Right lobe of liver (tissue), 6 donors: ENCODE measurements around the gene C1orf56. TPM values are rescaled to one million over a fixed set of nuclear protein-coding genes. Genes with fewer than 3 reads are reported as not detected.

ENCODE experiments used
- ATAC-seq, 4 donors: fragments of 200-7000 bp; cut with Tn5 transposase; one replicate each; pipeline ENCODE4 v1.9.1; 2020; ENCODE audit warnings: mild to moderate bottlenecking in 4 of 4, moderate library complexity in 4 of 4
- DNase-seq, 3 donors: peaks; one replicate each; pipeline ENCODE4 v3.0.0-alpha.2; 2020
- H3K27ac ChIP-seq, 3 donors: fragments of 200-600 bp; one replicate each; pipeline ENCODE4 v1.8.0; 2022
- H3K27me3 ChIP-seq, 2 donors: fragments of 200-600 bp; one replicate each; pipeline ENCODE4 v1.8.0; 2022
- H3K36me3 ChIP-seq, 4 donors: fragments of 200-600 bp; sonication (generic) in 1 of 4; one replicate each; pipeline versions ENCODE4 v1.5.1 to v1.8.0; 2017 to 2022; ENCODE audit warnings: control low read depth in 1 of 4
- H3K4me1 ChIP-seq, 4 donors: fragments of 200-600 bp; sonication (generic) in 1 of 4; one replicate each; pipeline versions ENCODE4 v1.5.1 to v1.8.0; 2017 to 2022; ENCODE audit warnings: control low read depth in 1 of 4
- H3K4me3 ChIP-seq, 3 donors: fragments of 200-600 bp; one replicate each; pipeline ENCODE4 v1.8.0; 2022
- H3K9me3 ChIP-seq, 4 donors: fragments of 200-600 bp; sonication (generic) in 1 of 4; one replicate each; pipeline versions ENCODE4 v1.5.1 to v1.8.0; 2017 to 2022; ENCODE audit warnings: control low read depth in 1 of 4
- POLR2A ChIP-seq: fragments of 450-650 bp; IDR thresholded peaks from one replicate; pipeline ENCODE4 v1.6.1; 2017; ENCODE audit warnings: antibody characterized with exemption, mild to moderate bottlenecking
- WGBS: methylation state at CpG from one replicate; pipeline ENCODE4 v1.1.6; 2018; ENCODE audit warnings: low coverage, low lambda C conversion rate; ENCODE audit not compliant: insufficient coverage; ENCODE audit errors: missing lambda C conversion rate; 5-methylcytosine and 5-hydroxymethylcytosine counted together
- intact Hi-C, 2 donors: fragments of 100-400 bp; cut with DNase I; formaldehyde crosslinking; loops; one replicate each; pipeline versions ENCODE4 v1.11.2 to v1.14.1; 2022
- total RNA-seq, 6 experiments: library from RNA; depleted of rRNA in 2 of 6; stranded (reverse); fragments of >200 nt in 2 of 6; fragmentation: NEBNext Ultra II Directional in 3 of 6; extraction: Animal tissue kit (Norgen Biotek cat#: 25700) in 3 of 6; gene quantifications; one replicate each; pipeline versions ENCODE4 v1.1.0 to v1.2.4, GENCODE V29; 2016 to 2023
- TF ChIP-seq, protein P1 (sequence below), 4 donors: fragments of 200-600 bp in 3 of 4; fragments of 450-650 bp in 1 of 4; IDR thresholded peaks; one replicate each; pipeline versions ENCODE4 v1.5.1 to v1.8.0; 2016 to 2022; ENCODE audit warnings: antibody characterized with exemption in 4 of 4, mild to moderate bottlenecking in 2 of 4
- donor health status: DM: no; HTN: yes; CAD: no.
- donor health status: DM: no; HTN: no; CAD: no.
- donor health status: DM: no; HTN: no; CAD: no.
- donor health status: DM: no; HTN: yes; CAD: no.
- donor health status: DM: no; HTN: yes; CAD: no.

The C1orf56 gene
- total RNA-seq, 6 experiments from 2014 or later: 2.4 to 5.7 (median 3.8) TPM

- Histone ChIP-seq H3K27ac (peak overlapping the region; percentile 75 to 89 (median 88)), H3K4me3 (peak overlapping the region; percentile 44 to 64 (median 58)), H3K9me3 (no peaks in the 10 kb centered on the region), H3K27me3 (no peaks in the 10 kb centered on the region), H3K4me1 (peaks cover 0 to 55% (median 19%) of the 10 kb centered on the region in 4 donors), H3K36me3 (no peaks in the 10 kb centered on the region)
- intact Hi-C loops: no loop called here
- 13% methylated on average over 4 of the region's 4 CpGs for WGBS
- TF ChIP-seq, protein P1, sequence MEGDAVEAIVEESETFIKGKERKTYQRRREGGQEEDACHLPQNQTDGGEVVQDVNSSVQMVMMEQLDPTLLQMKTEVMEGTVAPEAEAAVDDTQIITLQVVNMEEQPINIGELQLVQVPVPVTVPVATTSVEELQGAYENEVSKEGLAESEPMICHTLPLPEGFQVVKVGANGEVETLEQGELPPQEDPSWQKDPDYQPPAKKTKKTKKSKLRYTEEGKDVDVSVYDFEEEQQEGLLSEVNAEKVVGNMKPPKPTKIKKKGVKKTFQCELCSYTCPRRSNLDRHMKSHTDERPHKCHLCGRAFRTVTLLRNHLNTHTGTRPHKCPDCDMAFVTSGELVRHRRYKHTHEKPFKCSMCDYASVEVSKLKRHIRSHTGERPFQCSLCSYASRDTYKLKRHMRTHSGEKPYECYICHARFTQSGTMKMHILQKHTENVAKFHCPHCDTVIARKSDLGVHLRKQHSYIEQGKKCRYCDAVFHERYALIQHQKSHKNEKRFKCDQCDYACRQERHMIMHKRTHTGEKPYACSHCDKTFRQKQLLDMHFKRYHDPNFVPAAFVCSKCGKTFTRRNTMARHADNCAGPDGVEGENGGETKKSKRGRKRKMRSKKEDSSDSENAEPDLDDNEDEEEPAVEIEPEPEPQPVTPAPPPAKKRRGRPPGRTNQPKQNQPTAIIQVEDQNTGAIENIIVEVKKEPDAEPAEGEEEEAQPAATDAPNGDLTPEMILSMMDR (IDR thresholded peaks at IDR 0.05): no peak
- TF ChIP-seq POLR2A: no peak
- ATAC-seq: no peak
- DNase-seq: no peak
Measured at GRCh38 chr1:151005729-151006319, 41.7 kb upstream of the C1orf56 start.

GRCh38 chr1:151006327-151007052 lies 41.1 kb upstream of the C1orf56 start, which contains the start of gene MINDY1:
MINDY1 (minus strand) TSS chr1:151006902; CDS start chr1:151002617, 4,285 bp downstream.
- peak; percentile 66 to 75 (median 74) for DNase-seq
- TF ChIP-seq POLR2A: peak; percentile 62
- TF ChIP-seq, protein P1 (IDR thresholded peaks at IDR 0.05): peak; percentile 23 to 45 (median 26)

GRCh38 chr1:151007853-151008243 lies 39.7 kb upstream of the C1orf56 start:
- H3K36me3 ChIP-seq: no peaks in the 10 kb centered on the region
- TF ChIP-seq POLR2A: no peak
- TF ChIP-seq, protein P1 (IDR thresholded peaks at IDR 0.05): no peak
- peak in 1 of 4 donors; percentile 1 for ATAC-seq
- intact Hi-C loops: no loop called here
- peak overlapping the region in 2 of 3 donors; percentile 71 to 73 for H3K4me3 ChIP-seq
- H3K9me3 ChIP-seq: no peaks in the 10 kb centered on the region
- no peak for DNase-seq
- peaks cover 0 to 75% (median 26%) of the 10 kb centered on the region in 4 donors for H3K4me1 ChIP-seq
- 5% methylated on average over 4 of the region's 4 CpGs for WGBS
- no peaks in the 10 kb centered on the region for H3K27me3 ChIP-seq
- peak overlapping the region; percentile 75 to 89 (median 88) for H3K27ac ChIP-seq

More at GRCh38 chr1:151006327-151007052, 41.1 kb upstream of the C1orf56 start, which contains the start of gene MINDY1:
- 2% methylated on average over 14 of the region's 18 CpGs for WGBS
- Histone ChIP-seq H3K27me3 (no peaks in the 10 kb centered on the region), H3K4me1 (peaks cover 0 to 62% (median 21%) of the 10 kb centered on the region in 4 donors), H3K4me3 (peak within 1 kb of the TSS; percentile 44 to 73 (median 71)), H3K9me3 (no peaks in the 10 kb centered on the region), H3K36me3 (no peaks in the 10 kb centered on the region), H3K27ac (peak within 1 kb of the TSS; percentile 75 to 89 (median 88))
- intact Hi-C loops: no loop called here
- peak; percentile 59 to 79 (median 68) for ATAC-seq

DNA sequence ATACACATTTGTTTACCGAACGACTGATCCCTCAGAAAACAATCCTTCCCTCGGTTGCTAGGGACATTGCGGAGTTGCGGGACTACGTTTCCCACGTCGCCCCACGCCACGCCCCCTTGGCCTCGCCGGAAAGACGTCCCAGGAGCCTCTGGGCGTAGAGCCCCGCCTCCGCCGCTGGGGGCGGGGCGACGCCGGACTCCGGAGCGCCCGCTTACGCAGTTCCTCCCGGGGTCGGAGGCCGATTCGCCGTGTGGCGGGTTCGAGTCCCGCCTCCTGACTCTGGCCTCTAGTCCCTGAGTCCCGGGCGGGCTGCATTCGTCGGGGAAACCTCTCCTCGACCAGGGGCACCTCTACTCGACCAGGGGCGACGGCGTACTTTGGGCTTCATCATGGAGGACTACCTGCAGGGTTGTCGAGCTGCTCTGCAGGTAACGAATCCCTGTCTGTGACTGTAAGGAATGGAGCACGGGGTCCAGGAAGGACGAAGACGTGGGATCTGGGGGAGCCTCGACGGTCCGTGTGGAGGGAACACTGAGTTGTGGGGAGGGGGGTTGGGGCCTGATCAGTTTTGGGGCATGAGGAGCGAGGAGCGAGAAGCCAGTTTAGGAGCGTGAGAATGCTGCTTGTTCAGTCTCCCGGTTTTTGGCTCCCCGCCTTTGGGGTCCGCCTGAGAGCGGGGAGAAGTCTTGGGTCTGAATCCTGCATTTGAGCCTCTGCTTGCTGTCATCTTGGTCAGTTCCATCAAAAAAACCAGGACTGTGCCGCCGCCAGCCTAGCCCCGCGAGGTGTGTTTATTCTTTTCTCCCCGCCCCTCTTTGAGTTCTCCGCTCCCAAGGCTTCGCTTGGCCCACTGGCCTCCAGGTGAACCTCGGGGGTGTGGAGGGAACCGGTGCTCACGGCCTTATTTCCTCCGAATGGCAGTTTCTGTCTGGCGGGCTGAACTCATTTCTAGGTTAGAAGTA lies 39.0 kb upstream of the C1orf56 start, which contains the start of gene PRUNE1:
Gene PRUNE1, plus strand, starts transcription at position 206 of the 962 bp plus-strand sequence. Its CDS starts 184 bp downstream, at position 390.
- no peaks in the 10 kb centered on the region for H3K27me3 ChIP-seq
- H3K36me3 ChIP-seq: no peaks in the 10 kb centered on the region
- peak; percentile 98 for DNase-seq
- peaks cover 0 to 76% (median 28%) of the 10 kb centered on the region in 4 donors for H3K4me1 ChIP-seq
- peak; percentile 81 to 88 (median 84) for ATAC-seq
- peak; percentile 39 for TF ChIP-seq POLR2A
- TF ChIP-seq, protein P1 (IDR thresholded peaks at IDR 0.05): no peak
- H3K9me3 ChIP-seq: no peaks in the 10 kb centered on the region
- WGBS: under 1% methylated on average over 22 of the region's 69 CpGs
- H3K27ac ChIP-seq: peak within 1 kb of the TSS; percentile 75 to 89 (median 88)
- intact Hi-C loops: no loop called here
- peak within 1 kb of the TSS; percentile 71 to 73 (median 71) for H3K4me3 ChIP-seq
